Measurements from ENCODE around the gene SORCS1.
A peak's percentile ranks its signal among the peaks of the same experiment; 100 is the strongest.

The SORCS1 gene

GRCh38 chr10:106734220-106734619, 430.3 kb downstream of the SORCS1 start:
- TF ChIP-seq HDGF (IDR thresholded peaks at IDR 0.05; ENCODE audit: borderline replicate concordance): no peak
- TF ChIP-seq NFRKB (IDR thresholded peaks at IDR 0.05): no peak
- TF ChIP-seq TARDBP (IDR thresholded peaks at IDR 0.05): no peak
- no peak for TF ChIP-seq ARNT (IDR thresholded peaks at IDR 0.05)
- TF ChIP-seq L3MBTL2 (conservative IDR thresholded peaks at IDR 0.05): no peak
- no peak for TF ChIP-seq ZNF384 (IDR thresholded peaks at IDR 0.05)
- TF ChIP-seq BHLHE40 (IDR thresholded peaks at IDR 0.05; ENCODE audit: borderline replicate concordance): no peak
- TF ChIP-seq CTBP1 (IDR thresholded peaks at IDR 0.05; ENCODE audit: borderline replicate concordance): no peak
- TF ChIP-seq SP1 (IDR thresholded peaks at IDR 0.05): no peak
- no peak for TF ChIP-seq FOXA1 (IDR thresholded peaks at IDR 0.05)
- TF ChIP-seq ELF4 (IDR thresholded peaks at IDR 0.05): no peak
- no peak for TF ChIP-seq FOXK2 (IDR thresholded peaks at IDR 0.05)
- TF ChIP-seq PKNOX1 (IDR thresholded peaks at IDR 0.05): no peak
- no peak for TF ChIP-seq SUZ12 (IDR thresholded peaks at IDR 0.05)
- no peak for TF ChIP-seq FOXM1 (IDR thresholded peaks at IDR 0.05; ENCODE audit: borderline replicate concordance)
- no peak for TF ChIP-seq LEF1 (IDR thresholded peaks at IDR 0.05; ENCODE audit: borderline replicate concordance)
- POLR2A ChIA-PET: no interaction called here
- DNase-seq (ENCODE audit: extremely low spot score): no peak
- CTCF ChIA-PET: no interaction called here

DNA sequence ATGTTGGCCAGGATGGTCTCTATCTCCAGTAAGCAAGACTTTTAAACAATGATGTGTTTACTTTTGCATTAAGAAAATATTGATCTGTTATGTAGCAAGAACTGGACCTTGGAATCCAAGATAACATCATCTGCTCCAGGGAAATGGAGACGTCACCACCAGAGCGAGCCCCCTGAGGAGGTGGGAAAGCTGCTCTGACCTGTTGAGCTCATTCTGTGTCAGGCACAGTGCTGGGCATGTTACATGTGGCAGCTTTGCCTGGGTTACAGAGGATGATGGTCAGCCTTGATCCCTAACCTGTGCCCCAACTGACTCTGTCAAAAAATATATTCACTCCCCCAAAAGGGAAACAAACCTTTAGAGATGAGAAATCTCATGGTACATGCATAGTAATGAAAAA, 436.3 kb downstream of the SORCS1 start:
- TF ChIP-seq ELF4 (IDR thresholded peaks at IDR 0.05) (no peak), CTBP1 (IDR thresholded peaks at IDR 0.05; ENCODE audit: borderline replicate concordance) (no peak), TARDBP (IDR thresholded peaks at IDR 0.05) (no peak), SP1 (IDR thresholded peaks at IDR 0.05) (no peak), PKNOX1 (IDR thresholded peaks at IDR 0.05) (no peak), SUZ12 (IDR thresholded peaks at IDR 0.05) (no peak), ZNF384 (IDR thresholded peaks at IDR 0.05) (no peak), LEF1 (IDR thresholded peaks at IDR 0.05; ENCODE audit: borderline replicate concordance) (no peak), ARNT (IDR thresholded peaks at IDR 0.05) (no peak), FOXM1 (IDR thresholded peaks at IDR 0.05; ENCODE audit: borderline replicate concordance) (no peak), BHLHE40 (IDR thresholded peaks at IDR 0.05; ENCODE audit: borderline replicate concordance) (no peak), L3MBTL2 (conservative IDR thresholded peaks at IDR 0.05) (no peak), FOXK2 (IDR thresholded peaks at IDR 0.05) (no peak), FOXA1 (IDR thresholded peaks at IDR 0.05) (no peak), NFRKB (IDR thresholded peaks at IDR 0.05) (no peak), HDGF (IDR thresholded peaks at IDR 0.05; ENCODE audit: borderline replicate concordance) (no peak)
- no peak for DNase-seq (ENCODE audit: extremely low spot score)
- POLR2A ChIA-PET: no interaction called here
- CTCF ChIA-PET: no interaction called here

DNA sequence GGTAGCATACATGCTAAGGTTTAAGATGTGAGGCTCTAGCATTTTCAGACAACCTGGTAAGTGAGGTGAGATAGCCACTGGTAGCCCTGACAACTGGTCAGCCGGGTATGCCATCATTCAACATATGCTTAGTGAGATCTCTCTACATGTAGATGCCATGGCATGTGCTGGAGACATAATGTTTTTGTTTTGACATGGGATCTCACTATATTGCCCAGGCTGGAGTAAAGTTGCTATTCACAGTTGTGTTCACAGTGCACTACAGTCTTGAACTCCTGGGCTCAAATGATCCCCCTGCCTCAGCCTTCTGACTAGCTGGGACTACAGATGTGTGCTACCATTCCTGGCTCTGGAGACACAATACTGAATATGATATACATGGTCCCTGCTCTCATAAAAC, 437.3 kb downstream of the SORCS1 start:
- ChIA-PET CTCF (no interaction called here), POLR2A (no interaction called here)
- TF ChIP-seq ELF4 (IDR thresholded peaks at IDR 0.05): no peak
- no peak for TF ChIP-seq FOXA1 (IDR thresholded peaks at IDR 0.05)
- TF ChIP-seq PKNOX1 (IDR thresholded peaks at IDR 0.05): no peak
- TF ChIP-seq ARNT (IDR thresholded peaks at IDR 0.05): no peak
- no peak for TF ChIP-seq SP1 (IDR thresholded peaks at IDR 0.05)
- TF ChIP-seq TARDBP (IDR thresholded peaks at IDR 0.05): no peak
- no peak for TF ChIP-seq ZNF384 (IDR thresholded peaks at IDR 0.05)
- no peak for TF ChIP-seq LEF1 (IDR thresholded peaks at IDR 0.05; ENCODE audit: borderline replicate concordance)
- TF ChIP-seq BHLHE40 (IDR thresholded peaks at IDR 0.05; ENCODE audit: borderline replicate concordance): no peak
- no peak for TF ChIP-seq SUZ12 (IDR thresholded peaks at IDR 0.05)
- TF ChIP-seq HDGF (IDR thresholded peaks at IDR 0.05; ENCODE audit: borderline replicate concordance): no peak
- TF ChIP-seq FOXM1 (IDR thresholded peaks at IDR 0.05; ENCODE audit: borderline replicate concordance): no peak
- no peak for TF ChIP-seq NFRKB (IDR thresholded peaks at IDR 0.05)
- TF ChIP-seq FOXK2 (IDR thresholded peaks at IDR 0.05): no peak
- TF ChIP-seq CTBP1 (IDR thresholded peaks at IDR 0.05; ENCODE audit: borderline replicate concordance): no peak
- TF ChIP-seq L3MBTL2 (conservative IDR thresholded peaks at IDR 0.05): no peak
- DNase-seq (ENCODE audit: extremely low spot score): no peak

GRCh38 chr10:106722524-106722923, 442.0 kb downstream of the SORCS1 start:
- peak; percentile 28 for DNase-seq (ENCODE audit: extremely low spot score)
- CTCF ChIA-PET: no interaction called here
- POLR2A ChIA-PET: no interaction called here
- no peak for TF ChIP-seq FOXA1 (IDR thresholded peaks at IDR 0.05)
- TF ChIP-seq ZNF384 (IDR thresholded peaks at IDR 0.05): no peak
- TF ChIP-seq NFRKB (IDR thresholded peaks at IDR 0.05): no peak
- TF ChIP-seq SP1 (IDR thresholded peaks at IDR 0.05): no peak
- TF ChIP-seq L3MBTL2 (conservative IDR thresholded peaks at IDR 0.05): no peak
- no peak for TF ChIP-seq SUZ12 (IDR thresholded peaks at IDR 0.05)
- TF ChIP-seq PKNOX1 (IDR thresholded peaks at IDR 0.05): no peak

- POLR2A ChIA-PET: no interaction called here
These were observed 443.8 kb downstream of the SORCS1 start for GRCh38 chr10:106720683-106721082.

More at GRCh38 chr10:106720683-106721082, 443.8 kb downstream of the SORCS1 start:
- DNase-seq (ENCODE audit: extremely low spot score): no peak
- TF ChIP-seq L3MBTL2 (conservative IDR thresholded peaks at IDR 0.05) (no peak), FOXA1 (IDR thresholded peaks at IDR 0.05) (no peak), LEF1 (IDR thresholded peaks at IDR 0.05; ENCODE audit: borderline replicate concordance) (no peak), CTBP1 (IDR thresholded peaks at IDR 0.05; ENCODE audit: borderline replicate concordance) (no peak), ARNT (IDR thresholded peaks at IDR 0.05) (no peak), HDGF (IDR thresholded peaks at IDR 0.05; ENCODE audit: borderline replicate concordance) (no peak), NFRKB (IDR thresholded peaks at IDR 0.05) (no peak), ELF4 (IDR thresholded peaks at IDR 0.05) (no peak), FOXM1 (IDR thresholded peaks at IDR 0.05; ENCODE audit: borderline replicate concordance) (no peak)
- CTCF ChIA-PET: no interaction called here

All from HEK293T (cell line).